Bronchial epithelial cell (primary cell): ENCODE measurements around the gene GFRA1. TPM values are rescaled to one million over a fixed set of nuclear protein-coding genes. Genes with fewer than 3 reads are reported as not detected.

ENCODE experiments used
- DNase-seq: peaks from one replicate; pipeline ENCODE4 v3.0.0-alpha.2; 2010; ENCODE audit warnings: low read depth
- FAIRE-seq: peaks from 2 replicates; lab custom pipeline; 2011; peaks lifted over from hg19 to GRCh38; lab: Jason Lieb, UNC
- H3K27me3 ChIP-seq: 2 replicates; pipeline ENCODE4 v1.5.1; 2011; ENCODE audit warnings: low read length; ENCODE audit not compliant: control insufficient read depth, insufficient read depth
- H3K36me3 ChIP-seq: 2 replicates; pipeline ENCODE4 v1.5.1; 2011; ENCODE audit warnings: low read length; ENCODE audit not compliant: control insufficient read depth, insufficient read depth
- H3K4me3 ChIP-seq: 2 replicates; pipeline ENCODE4 v1.5.1; 2011; ENCODE audit warnings: mild to moderate bottlenecking, low read depth, low read length, control low read depth
- total RNA-seq: library from RNA; depleted of rRNA; stranded (reverse); fragments of >200 nt; gene quantifications from 2 replicates; pipeline ENCODE4 v1.2.1, GENCODE V29; 2014
- TF ChIP-seq, protein P1 (sequence below): IDR thresholded peaks from 2 replicates; pipeline ENCODE4 v1.5.1; 2011; ENCODE audit warnings: mild to moderate bottlenecking, moderate library complexity, low read length, control low read depth, inconsistent platforms; ENCODE audit not compliant: insufficient read depth, severe bottlenecking

Gene GFRA1
- total RNA-seq, 1 donor from 2014 or later: under 0.01 TPM

GRCh38 chr10:116201670-116202430, 71.2 kb downstream of the GFRA1 start:
- Histone ChIP-seq H3K36me3 (no peaks in the 10 kb centered on the region), H3K4me3 (no peak overlapping the region), H3K27me3 (no peaks in the 10 kb centered on the region)
- TF ChIP-seq, protein P1, sequence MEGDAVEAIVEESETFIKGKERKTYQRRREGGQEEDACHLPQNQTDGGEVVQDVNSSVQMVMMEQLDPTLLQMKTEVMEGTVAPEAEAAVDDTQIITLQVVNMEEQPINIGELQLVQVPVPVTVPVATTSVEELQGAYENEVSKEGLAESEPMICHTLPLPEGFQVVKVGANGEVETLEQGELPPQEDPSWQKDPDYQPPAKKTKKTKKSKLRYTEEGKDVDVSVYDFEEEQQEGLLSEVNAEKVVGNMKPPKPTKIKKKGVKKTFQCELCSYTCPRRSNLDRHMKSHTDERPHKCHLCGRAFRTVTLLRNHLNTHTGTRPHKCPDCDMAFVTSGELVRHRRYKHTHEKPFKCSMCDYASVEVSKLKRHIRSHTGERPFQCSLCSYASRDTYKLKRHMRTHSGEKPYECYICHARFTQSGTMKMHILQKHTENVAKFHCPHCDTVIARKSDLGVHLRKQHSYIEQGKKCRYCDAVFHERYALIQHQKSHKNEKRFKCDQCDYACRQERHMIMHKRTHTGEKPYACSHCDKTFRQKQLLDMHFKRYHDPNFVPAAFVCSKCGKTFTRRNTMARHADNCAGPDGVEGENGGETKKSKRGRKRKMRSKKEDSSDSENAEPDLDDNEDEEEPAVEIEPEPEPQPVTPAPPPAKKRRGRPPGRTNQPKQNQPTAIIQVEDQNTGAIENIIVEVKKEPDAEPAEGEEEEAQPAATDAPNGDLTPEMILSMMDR: no peak
- DNase-seq (no peak), FAIRE-seq (no peak)

GRCh38 chr10:116201011-116201410, 72.0 kb downstream of the GFRA1 start:
- TF ChIP-seq, protein P1: no peak
- DNase-seq (no peak), FAIRE-seq (no peak)

DNA sequence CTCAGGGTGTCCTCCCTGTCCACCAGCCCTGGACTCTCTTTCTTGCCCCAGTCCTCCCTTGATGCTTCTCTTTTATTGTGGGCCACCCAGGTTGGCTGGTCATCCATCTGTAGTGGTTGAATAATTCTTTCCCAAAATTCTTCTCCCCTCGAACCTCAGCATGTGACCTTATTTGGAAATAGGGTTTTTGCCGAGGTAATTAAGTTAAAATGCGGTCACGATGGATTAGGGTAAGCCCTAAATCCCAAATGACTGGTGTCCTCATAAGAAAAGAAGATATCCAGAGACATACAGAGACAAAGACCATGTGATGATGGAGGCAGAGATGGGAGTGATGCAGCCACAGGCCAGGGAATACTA, 74.3 kb downstream of the GFRA1 start:
- Histone ChIP-seq H3K36me3 (no peaks in the 10 kb centered on the region), H3K4me3 (no peak overlapping the region), H3K27me3 (no peaks in the 10 kb centered on the region)
- DNase-seq (no peak), FAIRE-seq (no peak)
- TF ChIP-seq, protein P1: no peak

More at GRCh38 chr10:116201011-116201410, 72.0 kb downstream of the GFRA1 start:
- H3K36me3 ChIP-seq: no peaks in the 10 kb centered on the region
- no peaks in the 10 kb centered on the region for H3K27me3 ChIP-seq
- no peak overlapping the region for H3K4me3 ChIP-seq

DNA sequence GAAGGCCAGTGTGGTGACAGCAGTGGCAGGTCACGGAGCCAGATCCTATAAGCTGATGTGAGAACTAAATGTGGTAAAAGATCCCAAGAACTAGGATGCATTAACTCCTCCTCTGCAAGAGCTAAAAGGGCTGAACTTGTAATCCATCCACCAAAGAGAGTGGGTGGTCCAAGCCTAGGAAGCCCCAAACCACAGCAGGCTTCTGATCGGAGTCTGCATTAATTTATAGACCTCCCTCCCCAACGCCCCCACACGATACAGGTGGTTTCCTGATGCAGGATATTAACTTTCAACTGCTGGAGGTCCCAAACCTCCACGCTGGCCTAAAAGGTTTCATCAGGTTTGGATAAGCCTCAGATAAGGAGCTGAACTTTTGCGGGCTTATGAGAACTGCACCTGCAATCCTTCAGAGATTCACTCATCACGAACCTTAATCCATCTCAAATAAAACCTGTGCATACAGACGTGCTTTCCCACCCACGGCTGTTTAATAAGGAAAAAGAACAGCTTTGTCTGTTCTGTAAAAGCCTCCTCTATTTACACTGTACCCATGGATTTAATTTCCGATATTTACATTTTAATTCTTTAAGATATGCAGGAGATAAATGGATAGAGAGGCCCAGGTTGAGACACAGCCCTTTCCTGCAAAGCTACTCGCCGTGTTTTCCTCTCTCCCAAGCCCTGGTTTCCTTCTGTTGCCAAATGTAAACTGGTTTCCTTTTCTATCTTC, 74.9 kb downstream of the GFRA1 start:
- Histone ChIP-seq H3K27me3 (no peaks in the 10 kb centered on the region), H3K4me3 (no peak overlapping the region), H3K36me3 (no peaks in the 10 kb centered on the region)
- peak; percentile 36 for FAIRE-seq
- TF ChIP-seq, protein P1: no peak
- DNase-seq: no peak

DNA sequence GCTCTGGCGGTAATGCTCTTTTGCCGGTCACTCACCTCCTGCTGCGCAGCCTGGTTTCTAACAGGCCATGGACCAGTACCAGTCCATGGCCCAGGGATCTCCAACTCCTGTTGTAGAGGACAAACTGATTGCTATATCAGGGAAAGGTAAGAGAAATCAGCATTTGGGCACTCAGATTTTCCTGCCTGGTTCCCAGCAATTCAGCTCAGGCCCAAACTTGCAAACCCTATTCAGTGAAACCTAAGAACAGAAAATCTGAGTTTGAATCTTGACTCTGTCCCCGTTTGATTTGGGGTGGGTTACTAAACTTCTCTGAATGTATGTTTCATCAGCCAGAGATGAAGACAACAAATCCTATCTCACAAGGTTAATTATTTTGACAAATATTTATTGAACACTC, 77.4 kb downstream of the GFRA1 start:
- H3K36me3 ChIP-seq: no peaks in the 10 kb centered on the region
- no peaks in the 10 kb centered on the region for H3K27me3 ChIP-seq
- FAIRE-seq: no peak
- no peak for DNase-seq
- TF ChIP-seq, protein P1: no peak
- no peak overlapping the region for H3K4me3 ChIP-seq
